ENCODE measurements around the gene CNOT3. TPM values are rescaled to one million over a fixed set of nuclear protein-coding genes. Genes with fewer than 3 reads are reported as not detected.

CNOT3 gene
- total and polyA plus RNA-seq, 9 of the 15 experiments (the other 6 are each of a cell fraction or from before 2014, with no cell fraction given): 0.27 to 60.4 (median 9.9) TPM

- TF ChIP-seq ZFP30 (CRISPR knock-in tag; IDR thresholded peaks at IDR 0.05; ENCODE audit: borderline replicate concordance): no peak
- TF ChIP-seq PTRF (tag; IDR thresholded peaks at IDR 0.05): no peak
- no peak for TF ChIP-seq LEF1 (IDR thresholded peaks at IDR 0.05)
- peak; percentile 61 to 69; a peak in 2 of 4 replicates for TF ChIP-seq FOXK2 (conservative IDR thresholded peaks at IDR 0.05 in 1 of 2, IDR thresholded peaks at IDR 0.05 in 1 of 2; ENCODE audit: low read depth in 2 of 2)
- no peak for TF ChIP-seq TGIF2 (CRISPR knock-in tag; IDR thresholded peaks at IDR 0.05)
- no peak for TF ChIP-seq GTF2E2 (tag; IDR thresholded peaks at IDR 0.05)
- no peak for TF ChIP-seq ZNF124 (CRISPR knock-in tag; IDR thresholded peaks at IDR 0.05)
- TF ChIP-seq U2AF2 (optimal IDR thresholded peaks at IDR 0.05; ENCODE audit: low read depth, low read length): no peak
- no peak; the same call in 1 of the 2 replicates for TF ChIP-seq EGR1 (conservative IDR thresholded peaks at IDR 0.05)
- peak; percentile 61 for TF ChIP-seq DMBX1 (CRISPR knock-in tag; IDR thresholded peaks at IDR 0.05; ENCODE audit: borderline replicate concordance)
- peak; percentile 72; the same call in 1 of the 2 replicates for TF ChIP-seq ATF7 (IDR thresholded peaks at IDR 0.05)
- TF ChIP-seq MCM3 (IDR thresholded peaks at IDR 0.05): no peak
- peak; percentile 82 for TF ChIP-seq POLR2B (IDR thresholded peaks at IDR 0.05; ENCODE audit: low read depth, partially characterized antibody)
- no peak for TF ChIP-seq STAG1 (CRISPR knock-in tag; IDR thresholded peaks at IDR 0.05; ENCODE audit: borderline replicate concordance)
- TF ChIP-seq TCF3 (CRISPR knock-in tag; IDR thresholded peaks at IDR 0.05): no peak
- TF ChIP-seq FOXJ3 (CRISPR knock-in tag; IDR thresholded peaks at IDR 0.05): no peak
- TF ChIP-seq, protein P1, sequence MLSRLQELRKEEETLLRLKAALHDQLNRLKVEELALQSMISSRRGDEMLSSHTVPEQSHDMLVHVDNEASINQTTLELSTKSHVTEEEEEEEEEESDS (CRISPR knock-in tag; IDR thresholded peaks at IDR 0.05): no peak
- TF ChIP-seq, protein P2, sequence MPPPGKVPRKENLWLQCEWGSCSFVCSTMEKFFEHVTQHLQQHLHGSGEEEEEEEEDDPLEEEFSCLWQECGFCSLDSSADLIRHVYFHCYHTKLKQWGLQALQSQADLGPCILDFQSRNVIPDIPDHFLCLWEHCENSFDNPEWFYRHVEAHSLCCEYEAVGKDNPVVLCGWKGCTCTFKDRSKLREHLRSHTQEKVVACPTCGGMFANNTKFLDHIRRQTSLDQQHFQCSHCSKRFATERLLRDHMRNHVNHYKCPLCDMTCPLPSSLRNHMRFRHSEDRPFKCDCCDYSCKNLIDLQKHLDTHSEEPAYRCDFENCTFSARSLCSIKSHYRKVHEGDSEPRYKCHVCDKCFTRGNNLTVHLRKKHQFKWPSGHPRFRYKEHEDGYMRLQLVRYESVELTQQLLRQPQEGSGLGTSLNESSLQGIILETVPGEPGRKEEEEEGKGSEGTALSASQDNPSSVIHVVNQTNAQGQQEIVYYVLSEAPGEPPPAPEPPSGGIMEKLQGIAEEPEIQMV (tag; conservative IDR thresholded peaks at IDR 0.05; ENCODE audit: low read depth): no peak
- TF ChIP-seq KLF16 (IDR thresholded peaks at IDR 0.05): no peak
- peak; percentile 97 for TF ChIP-seq RBM25 (IDR thresholded peaks at IDR 0.05; ENCODE audit: low read depth, low read length, severe bottlenecking)
- TF ChIP-seq POLR2G (IDR thresholded peaks at IDR 0.05; ENCODE audit: low read depth, low read length): peak; percentile 95
- no peak for TF ChIP-seq KLF1 (tag; IDR thresholded peaks at IDR 0.05)
- no peak for TF ChIP-seq ZNF398 (CRISPR knock-in tag; IDR thresholded peaks at IDR 0.05)
- no peak for TF ChIP-seq TARDBP (IDR thresholded peaks at IDR 0.05)
- TF ChIP-seq POLR2A (conservative IDR thresholded peaks at IDR 0.05): peak; percentile 92
- TF ChIP-seq MXD1 (CRISPR knock-in tag; IDR thresholded peaks at IDR 0.05; ENCODE audit: borderline replicate concordance, poor library complexity, severe bottlenecking): no peak
Observed at GRCh38 chr19:54102421-54103169, 35.0 kb upstream of the CNOT3 start, which contains the start of gene NDUFA3 (continued).

Data from K562 (cell line).